AG04450 (cell line): Measurements from ENCODE around the gene MAPK8IP3. TPM values are rescaled to one million over a fixed set of nuclear protein-coding genes. Genes with fewer than 3 reads are reported as not detected.
A peak's percentile ranks its signal among the peaks of the same experiment; 100 is the strongest.

Source experiments
- CTCF ChIA-PET: fragments of 300-600, 350-600 bp; formaldehyde crosslinking; extraction: SDS; loops from one replicate; lab custom pipeline; 2022; ENCODE audit warnings: antibody characterized with exemption, inconsistent platforms; lab: Charles Lee
- POLR2A ChIA-PET: fragments of 350-600 bp; formaldehyde crosslinking; extraction: SDS; loops from one replicate; lab custom pipeline; 2021; ENCODE audit warnings: antibody characterized with exemption, inconsistent platforms; lab: Yijun Ruan, JAX
- DNase-seq: peaks from one replicate; pipeline ENCODE4 v3.0.0-alpha.2; 2011; ENCODE audit warnings: low read depth, low spot score
- H3K27ac ChIP-seq: one replicate; pipeline ENCODE4 v1.5.1; 2012; ENCODE audit warnings: low read depth, low read length, control low read depth
- H3K27me3 ChIP-seq: one replicate; pipeline ENCODE4 v1.6.0; 2012; ENCODE audit warnings: low read length; ENCODE audit not compliant: control insufficient read depth, insufficient read depth
- H3K4me3 ChIP-seq: 2 replicates; pipeline ENCODE4 v1.5.1; 2011; ENCODE audit warnings: mild to moderate bottlenecking, low read depth, low read length, control low read depth
- H3K9me3 ChIP-seq: 2 replicates; pipeline ENCODE4 v1.5.1; 2012; ENCODE audit warnings: low read length; ENCODE audit not compliant: control insufficient read depth, insufficient read depth
- polyA plus RNA-seq: library from polyadenylated mRNA; depleted of rRNA; stranded (reverse); fragments of >200 nt; gene quantifications from 2 replicates; pipeline ENCODE4 v1.2.3, GENCODE V29; 2011
- TF ChIP-seq, protein P1 (sequence below): IDR thresholded peaks from 2 replicates; pipeline ENCODE4 v1.5.1; 2011; ENCODE audit warnings: low read depth, low read length, control low read depth, inconsistent platforms

MAPK8IP3 gene
- polyA plus RNA-seq, 1 experiment = 11.8 TPM

DNA sequence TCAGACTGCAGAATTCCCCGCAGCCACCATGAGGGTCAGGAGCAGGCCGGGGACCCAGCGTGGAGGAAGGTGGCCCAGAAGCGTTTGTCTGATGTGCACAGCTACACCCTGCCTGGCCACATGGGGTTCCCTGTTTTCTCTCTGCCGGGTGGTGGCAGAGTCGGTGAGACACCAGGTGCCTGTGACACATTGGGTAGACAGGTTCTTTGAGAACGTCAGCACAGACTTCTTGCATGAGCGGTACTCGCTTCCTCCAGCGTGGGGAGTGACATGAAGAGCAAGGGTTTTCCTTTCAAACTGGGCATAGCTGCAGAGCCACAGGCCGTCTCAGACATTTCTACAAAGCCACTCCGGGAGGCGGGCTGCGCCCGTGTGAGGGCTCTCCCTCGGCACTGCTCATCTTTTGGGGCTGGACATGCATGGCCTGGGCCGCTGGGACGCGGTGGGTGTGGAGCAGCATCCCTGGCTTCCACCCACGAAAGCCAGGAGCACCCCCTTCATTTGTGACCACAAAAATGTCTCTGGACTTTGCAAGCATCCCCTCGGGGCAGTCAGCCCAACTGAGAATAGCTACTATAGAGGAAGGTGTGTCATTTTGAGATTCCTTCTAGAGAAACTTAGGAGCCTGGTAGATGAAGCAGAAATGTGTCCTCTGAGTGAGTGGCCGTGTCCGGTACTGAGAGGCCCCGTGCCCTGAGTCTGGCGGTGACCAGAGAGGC lies 39.3 kb downstream of the MAPK8IP3 start:
- Histone ChIP-seq H3K27me3 (no peaks in the 10 kb centered on the region), H3K9me3 (peaks cover 2% of the 10 kb centered on the region; the same call in 1 of the 2 replicates), H3K4me3 (no peak overlapping the region), H3K27ac (peak overlapping the region; percentile 94)
- TF ChIP-seq, protein P1, sequence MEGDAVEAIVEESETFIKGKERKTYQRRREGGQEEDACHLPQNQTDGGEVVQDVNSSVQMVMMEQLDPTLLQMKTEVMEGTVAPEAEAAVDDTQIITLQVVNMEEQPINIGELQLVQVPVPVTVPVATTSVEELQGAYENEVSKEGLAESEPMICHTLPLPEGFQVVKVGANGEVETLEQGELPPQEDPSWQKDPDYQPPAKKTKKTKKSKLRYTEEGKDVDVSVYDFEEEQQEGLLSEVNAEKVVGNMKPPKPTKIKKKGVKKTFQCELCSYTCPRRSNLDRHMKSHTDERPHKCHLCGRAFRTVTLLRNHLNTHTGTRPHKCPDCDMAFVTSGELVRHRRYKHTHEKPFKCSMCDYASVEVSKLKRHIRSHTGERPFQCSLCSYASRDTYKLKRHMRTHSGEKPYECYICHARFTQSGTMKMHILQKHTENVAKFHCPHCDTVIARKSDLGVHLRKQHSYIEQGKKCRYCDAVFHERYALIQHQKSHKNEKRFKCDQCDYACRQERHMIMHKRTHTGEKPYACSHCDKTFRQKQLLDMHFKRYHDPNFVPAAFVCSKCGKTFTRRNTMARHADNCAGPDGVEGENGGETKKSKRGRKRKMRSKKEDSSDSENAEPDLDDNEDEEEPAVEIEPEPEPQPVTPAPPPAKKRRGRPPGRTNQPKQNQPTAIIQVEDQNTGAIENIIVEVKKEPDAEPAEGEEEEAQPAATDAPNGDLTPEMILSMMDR = no peak
- CTCF ChIA-PET = interaction anchor here (1.0 kb wide), 1 partner anchor 40 kb away, joined by 3 read pairs; the partner anchor contains the start of gene MAPK8IP3
- POLR2A ChIA-PET = interaction anchor here (0.6 to 1.2 kb wide), 3 partner anchors 28 to 273 kb away, joined by 4 to 5 read pairs (median 4); partner anchors contain the start of genes EME2, MAPK8IP3 and MRPS34
- DNase-seq = peak; percentile 26

DNA sequence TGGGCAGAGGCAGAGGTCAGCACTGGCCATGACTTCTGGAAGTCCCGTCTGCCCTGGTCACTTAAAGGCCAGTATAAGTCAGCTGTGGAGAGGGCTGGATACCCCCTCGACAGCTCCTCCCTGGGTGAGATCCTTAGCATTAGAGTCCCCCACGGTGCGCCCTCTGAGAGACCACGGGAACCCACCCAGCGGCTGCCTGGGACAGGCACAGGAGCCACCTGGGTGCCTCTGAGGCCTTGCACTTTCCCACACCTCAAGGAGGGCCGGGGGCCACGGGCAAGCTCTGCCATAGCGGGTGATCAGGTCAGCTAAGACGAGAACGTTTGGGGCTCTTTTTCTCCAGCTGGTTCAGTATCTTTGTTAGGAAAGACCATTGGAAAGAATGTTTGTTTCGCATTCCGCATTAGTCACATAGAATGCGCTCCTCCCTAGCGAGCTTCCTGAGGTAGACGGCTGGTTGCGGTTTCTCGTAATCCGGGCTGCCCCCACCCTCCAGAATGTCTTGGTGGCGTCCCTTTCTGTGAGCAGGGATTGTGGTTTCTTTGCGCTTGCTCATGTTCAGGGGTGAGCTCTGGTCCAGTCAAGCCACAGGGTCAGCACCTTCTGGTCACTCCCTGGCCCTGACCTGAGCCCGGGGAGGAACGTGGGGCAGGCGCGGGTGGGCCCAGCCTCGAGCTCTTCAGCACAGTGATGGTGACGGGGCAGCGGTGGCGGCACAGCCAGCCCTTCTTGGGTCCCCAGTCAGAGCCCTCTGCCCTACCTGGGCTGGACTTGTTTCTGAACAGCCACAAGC lies 40.1 kb downstream of the MAPK8IP3 start:
- no peaks in the 10 kb centered on the region; the same call in 1 of the 2 replicates for H3K9me3 ChIP-seq
- TF ChIP-seq, protein P1 = no peak
- H3K4me3 ChIP-seq = no peak overlapping the region
- H3K27ac ChIP-seq = peak overlapping the region; percentile 94
- no peaks in the 10 kb centered on the region for H3K27me3 ChIP-seq
- ChIA-PET POLR2A (interaction anchor here (1.1 to 1.2 kb wide), 2 partner anchors 27 to 40 kb away, joined by 4 to 5 read pairs; partner anchors contain the start of genes EME2, MAPK8IP3 and MRPS34), CTCF (interaction anchor here (1.0 kb wide), 1 partner anchor 41 kb away, joined by 3 read pairs; the partner anchor contains the start of gene MAPK8IP3)
- DNase-seq = peak; percentile 33

- peak overlapping the region; percentile 94 for H3K27ac ChIP-seq
- no peaks in the 10 kb centered on the region; the same call in 1 of the 2 replicates for H3K9me3 ChIP-seq
- ChIA-PET POLR2A (interaction anchor here (1.2 kb wide), 1 partner anchor 26 kb away, joined by 5 read pairs; the partner anchor contains the start of genes EME2 and MRPS34), CTCF (no interaction called here)
- no peak overlapping the region for H3K4me3 ChIP-seq
- no peak for DNase-seq
- no peaks in the 10 kb centered on the region for H3K27me3 ChIP-seq
- TF ChIP-seq, protein P1 = no peak
Measured at GRCh38 chr16:1746693-1747195, 40.7 kb downstream of the MAPK8IP3 start.

GRCh38 chr16:1747934-1748333 lies 41.9 kb downstream of the MAPK8IP3 start:
- Histone ChIP-seq H3K27me3 (no peaks in the 10 kb centered on the region), H3K9me3 (no peaks in the 10 kb centered on the region; the same call in 1 of the 2 replicates), H3K27ac (no peak overlapping the region), H3K4me3 (no peak overlapping the region)
- DNase-seq = no peak
- ChIA-PET CTCF (no interaction called here), POLR2A (no interaction called here)
- TF ChIP-seq, protein P1 = no peak
